Astrocyte (in vitro differentiated cells and primary cell): ENCODE results near the gene MMP27. TPM values are rescaled to one million over a fixed set of nuclear protein-coding genes. Genes with fewer than 3 reads are reported as not detected.

Experiments
- DNase-seq: peaks from one replicate; pipeline ENCODE4 v3.0.0-alpha.2; 2010; ENCODE audit warnings: low read depth
- FAIRE-seq: peaks from 2 replicates; lab custom pipeline; 2011; peaks lifted over from hg19 to GRCh38; lab: Jason Lieb, UNC
- H2AFZ ChIP-seq: 2 replicates; pipeline ENCODE4 v1.6.0; 2012; ENCODE audit warnings: low read depth, low read length, inconsistent platforms
- H3K27ac ChIP-seq: 2 replicates; pipeline ENCODE4 v1.5.1; 2011; ENCODE audit warnings: low read depth, low read length, inconsistent platforms
- H3K27me3 ChIP-seq: 2 replicates; pipeline ENCODE4 v1.6.0; 2011; ENCODE audit warnings: low read length, inconsistent platforms; ENCODE audit not compliant: insufficient read depth
- H3K36me3 ChIP-seq: 2 replicates; pipeline ENCODE4 v1.5.1; 2011; ENCODE audit warnings: low read length, inconsistent platforms; ENCODE audit not compliant: insufficient read depth
- H3K4me1 ChIP-seq: 2 replicates; pipeline ENCODE4 v1.5.1; 2011; ENCODE audit warnings: low read length, inconsistent platforms; ENCODE audit not compliant: insufficient read depth
- H3K4me2 ChIP-seq: 2 replicates; pipeline ENCODE4 v1.6.0; 2012; ENCODE audit warnings: low read length, inconsistent platforms
- H3K4me3 ChIP-seq: 2 replicates; pipeline ENCODE4 v1.5.1; 2011; ENCODE audit warnings: low read depth, mild to moderate bottlenecking, low read length, inconsistent platforms; ENCODE audit not compliant: insufficient read depth
- H3K79me2 ChIP-seq: 2 replicates; pipeline ENCODE4 v1.6.0; 2012; ENCODE audit warnings: mild to moderate bottlenecking, low read length, inconsistent platforms; ENCODE audit not compliant: insufficient read depth
- H3K9ac ChIP-seq: 2 replicates; pipeline ENCODE4 v1.6.0; 2012; ENCODE audit warnings: mild to moderate bottlenecking, low read length, inconsistent platforms
- H3K9me3 ChIP-seq: 2 replicates; pipeline ENCODE4 v1.5.1; 2012; ENCODE audit warnings: low read depth, mild to moderate bottlenecking, low read length, inconsistent platforms; ENCODE audit not compliant: insufficient read depth
- H4K20me1 ChIP-seq: 2 replicates; pipeline ENCODE4 v1.6.0; 2012; ENCODE audit warnings: low read length, inconsistent platforms; ENCODE audit not compliant: insufficient read depth
- H3K27ac Mint-ChIP-seq: one replicate; pipeline ENCODE4 v1.8.0; 2021; ENCODE audit warnings: mild to moderate bottlenecking, mixed read lengths; ENCODE audit not compliant: unreplicated experiment
- H3K27me3 Mint-ChIP-seq: one replicate; pipeline ENCODE4 v1.8.0; 2021; ENCODE audit warnings: low read depth, mixed read lengths; ENCODE audit not compliant: unreplicated experiment
- H3K36me3 Mint-ChIP-seq: one replicate; pipeline ENCODE4 v1.8.0; 2021; ENCODE audit warnings: low read depth, mixed read lengths; ENCODE audit not compliant: unreplicated experiment
- H3K4me1 Mint-ChIP-seq: one replicate; pipeline ENCODE4 v1.8.0; 2021; ENCODE audit warnings: low read depth, mixed read lengths; ENCODE audit not compliant: unreplicated experiment
- H3K4me3 Mint-ChIP-seq: one replicate; pipeline ENCODE4 v1.8.0; 2021; ENCODE audit warnings: mild to moderate bottlenecking, moderate library complexity, mixed read lengths; ENCODE audit not compliant: unreplicated experiment
- H3K9me3 Mint-ChIP-seq: one replicate; pipeline ENCODE4 v1.8.0; 2021; ENCODE audit warnings: mild to moderate bottlenecking, mixed read lengths; ENCODE audit not compliant: unreplicated experiment
- CTCF ChIP-seq: IDR thresholded peaks from 2 replicates; pipeline ENCODE4 v1.5.1; 2011; ENCODE audit warnings: low read depth, mild to moderate bottlenecking, inconsistent platforms, low read length, moderate library complexity; ENCODE audit not compliant: insufficient read depth
- EZH2 ChIP-seq: IDR thresholded peaks from 2 replicates; pipeline ENCODE4 v1.6.1; 2012; ENCODE audit warnings: mild to moderate bottlenecking, low read length, inconsistent platforms; ENCODE audit not compliant: insufficient read depth
- total RNA-seq: library from RNA; stranded (reverse); gene quantifications from 2 replicates; pipeline ENCODE4 v1.2.1, GENCODE V29; 2021

MMP27 gene
- total RNA-seq, 1 donor from 2014 or later, result not detected

- no peaks in the 10 kb centered on the region for H4K20me1 ChIP-seq
- peaks cover 3% of the 10 kb centered on the region for H3K27me3 Mint-ChIP-seq
- peaks cover 3% of the 10 kb centered on the region for H3K9me3 Mint-ChIP-seq
- no peak overlapping the region for H3K27ac Mint-ChIP-seq
- DNase-seq (peak; percentile 5), FAIRE-seq (peak; percentile 69)
- no peak overlapping the region for H3K9ac ChIP-seq
- no peaks in the 10 kb centered on the region for H3K27me3 ChIP-seq
- H2AFZ ChIP-seq, result no peak overlapping the region
- H3K4me3 ChIP-seq, result no peak overlapping the region
- TF ChIP-seq CTCF (peak; percentile 90), EZH2 (no peak)
- H3K4me1 ChIP-seq, result no peaks in the 10 kb centered on the region
- H3K79me2 ChIP-seq, result no peaks in the 10 kb centered on the region
- H3K9me3 ChIP-seq, result no peaks in the 10 kb centered on the region
- peaks cover 2% of the 10 kb centered on the region for H3K4me1 Mint-ChIP-seq
- no peak overlapping the region for H3K27ac ChIP-seq
- H3K36me3 ChIP-seq, result no peaks in the 10 kb centered on the region
- no peaks in the 10 kb centered on the region for H3K36me3 Mint-ChIP-seq
- no peak overlapping the region for H3K4me2 ChIP-seq
- H3K4me3 Mint-ChIP-seq, result no peak overlapping the region
Measured at GRCh38 chr11:102666331-102666957, 39.1 kb downstream of the MMP27 start.

- Histone ChIP-seq H3K4me2 (no peak overlapping the region), H3K27me3 (no peaks in the 10 kb centered on the region), H2AFZ (no peak overlapping the region), H3K36me3 (no peaks in the 10 kb centered on the region), H3K27ac (no peak overlapping the region), H4K20me1 (no peaks in the 10 kb centered on the region), H3K9me3 (no peaks in the 10 kb centered on the region), H3K4me3 (no peak overlapping the region), H3K4me1 (no peaks in the 10 kb centered on the region), H3K79me2 (no peaks in the 10 kb centered on the region), H3K9ac (no peak overlapping the region)
- FAIRE-seq (no peak), DNase-seq (no peak)
- Mint-ChIP-seq H3K27ac (no peak overlapping the region), H3K27me3 (peaks cover 5% of the 10 kb centered on the region), H3K4me1 (no peaks in the 10 kb centered on the region), H3K4me3 (no peak overlapping the region), H3K36me3 (no peaks in the 10 kb centered on the region), H3K9me3 (peaks cover 2% of the 10 kb centered on the region)
- TF ChIP-seq CTCF, result no peak
- TF ChIP-seq EZH2, result no peak
Measured at GRCh38 chr11:102664001-102664752, 41.4 kb downstream of the MMP27 start.

- no peak overlapping the region for H2AFZ ChIP-seq
- H3K27ac ChIP-seq, result no peak overlapping the region
- no peak overlapping the region for H3K4me2 ChIP-seq
- H3K27ac Mint-ChIP-seq, result no peak overlapping the region
- H3K36me3 Mint-ChIP-seq, result no peaks in the 10 kb centered on the region
- FAIRE-seq (no peak), DNase-seq (no peak)
- H3K4me1 Mint-ChIP-seq, result no peaks in the 10 kb centered on the region
- H3K4me3 Mint-ChIP-seq, result no peak overlapping the region
- H3K27me3 ChIP-seq, result no peaks in the 10 kb centered on the region
- H3K9me3 ChIP-seq, result no peaks in the 10 kb centered on the region
- H3K9ac ChIP-seq, result no peak overlapping the region
- no peak overlapping the region for H3K4me3 ChIP-seq
- H3K27me3 Mint-ChIP-seq, result peaks cover 5% of the 10 kb centered on the region
- H3K9me3 Mint-ChIP-seq, result no peaks in the 10 kb centered on the region
- H3K36me3 ChIP-seq, result no peaks in the 10 kb centered on the region
- H4K20me1 ChIP-seq, result no peaks in the 10 kb centered on the region
- H3K79me2 ChIP-seq, result no peaks in the 10 kb centered on the region
- H3K4me1 ChIP-seq, result no peaks in the 10 kb centered on the region
- TF ChIP-seq CTCF (no peak), EZH2 (no peak)
Measured at GRCh38 chr11:102662607-102663006, 43.0 kb downstream of the MMP27 start.
